H1 (cell line): ENCODE results near the gene FAHD1. TPM values are rescaled to one million over a fixed set of nuclear protein-coding genes. Genes with fewer than 3 reads are reported as not detected.

ENCODE experiments used
- CTCF ChIA-PET: fragments of 300-600 bp; sonication (Branson Sonifier 250); formaldehyde crosslinking; loops from one replicate; lab custom pipeline; 2021; ENCODE audit not compliant: partially characterized antibody; lab: Charles Lee
- POLR2A ChIA-PET: fragments of 300-600 bp; sonication (Branson Sonifier 250); formaldehyde crosslinking; loops from one replicate; lab custom pipeline; 2021; ENCODE audit warnings: inconsistent platforms; ENCODE audit not compliant: partially characterized antibody; lab: Charles Lee
- DNase-seq, 2 experiments: peaks; one replicate each; pipeline versions ENCODE4 v3.0.0 to v3.0.0-alpha.2; 2010 to 2022; ENCODE audit warnings: low spot score in 2 of 2, low read depth in 1 of 2, mixed read lengths in 1 of 2
- FAIRE-seq: peaks from 2 replicates; lab custom pipeline; 2011; peaks lifted over from hg19 to GRCh38; lab: Jason Lieb, UNC
- H2AFZ ChIP-seq: 2 replicates; pipeline ENCODE4 v1.8.1; 2012; ENCODE audit warnings: low read length, inconsistent platforms
- H2AK5ac ChIP-seq: 2 replicates; pipeline ENCODE4 v1.6.1; 2013; ENCODE audit warnings: low read depth, low read length
- H2BK120ac ChIP-seq: replicated peaks from 2 replicates; pipeline ENCODE3; 2013; ENCODE audit warnings: low read depth, low read length, inconsistent platforms
- H2BK12ac ChIP-seq: 2 replicates; pipeline ENCODE4 v1.6.1; 2013; ENCODE audit warnings: low read depth, low read length
- H2BK15ac ChIP-seq: 2 replicates; pipeline ENCODE4 v1.6.1; 2013; ENCODE audit warnings: low read length
- H2BK20ac ChIP-seq: 2 replicates; pipeline ENCODE4 v1.6.1; 2013; ENCODE audit warnings: low read length
- H2BK5ac ChIP-seq: 2 replicates; pipeline ENCODE4 v1.6.1; 2013; ENCODE audit warnings: low read depth, low read length
- H3K14ac ChIP-seq: 2 replicates; pipeline ENCODE4 v1.6.1; 2013; ENCODE audit warnings: inconsistent platforms; ENCODE audit not compliant: insufficient read length
- H3K18ac ChIP-seq: 2 replicates; pipeline ENCODE4 v1.6.1; 2013; ENCODE audit warnings: low read length; ENCODE audit errors: extremely low read depth
- H3K23ac ChIP-seq: 2 replicates; pipeline ENCODE4 v1.6.1; 2013; ENCODE audit warnings: inconsistent platforms; ENCODE audit not compliant: insufficient read length
- H3K23me2 ChIP-seq: 2 replicates; pipeline ENCODE4 v1.6.1; 2013; ENCODE audit warnings: low read depth, low read length
- H3K27ac ChIP-seq: 2 replicates; pipeline ENCODE4 v1.6.1; 2011; ENCODE audit warnings: low read depth, low read length, inconsistent platforms
- H3K27me3 ChIP-seq, 4 experiments: replicated peaks in 1 of 4; 1 replicate in 1 of 4; 2 replicates in 3 of 4; pipeline versions ENCODE4 v1.6.1 to v1.8.1; 2011 to 2013; ENCODE audit warnings: low read length in 3 of 4, mild to moderate bottlenecking in 3 of 4, inconsistent platforms in 2 of 4, mixed read lengths in 2 of 4, moderate library complexity in 1 of 4; ENCODE audit not compliant: control insufficient read depth in 3 of 4, insufficient read depth in 3 of 4; ENCODE audit errors: extremely low read depth in 1 of 4
- H3K36me3 ChIP-seq, 4 experiments: 2 replicates each; pipeline versions ENCODE4 v1.6.1 to v1.8.1; 2011 to 2013; ENCODE audit warnings: mild to moderate bottlenecking in 4 of 4, low read length in 3 of 4, moderate library complexity in 2 of 4, control low read depth in 1 of 4, inconsistent platforms in 1 of 4; ENCODE audit not compliant: insufficient read depth in 4 of 4, control insufficient read depth in 2 of 4
- H3K4ac ChIP-seq: replicated peaks from 2 replicates; pipeline ENCODE3; 2013; ENCODE audit warnings: low read length, low read depth, mixed read lengths, inconsistent platforms; ENCODE audit not compliant: insufficient read length
- H3K4me1 ChIP-seq, 4 experiments: replicated peaks in 1 of 4; 1 replicate in 1 of 4; 2 replicates in 3 of 4; pipeline versions ENCODE4 v1.6.1 to v1.8.1; 2011 to 2013; ENCODE audit warnings: low read length in 3 of 4, inconsistent platforms in 2 of 4, mixed read lengths in 1 of 4; ENCODE audit not compliant: insufficient read depth in 4 of 4, control insufficient read depth in 3 of 4
- H3K4me2 ChIP-seq, 2 experiments: 2 replicates each; pipeline versions ENCODE4 v1.6.1 to v1.8.1; 2011 to 2013; ENCODE audit warnings: low read depth in 2 of 2, low read length in 2 of 2, control low read depth in 1 of 2, inconsistent platforms in 1 of 2, mild to moderate bottlenecking in 1 of 2; ENCODE audit not compliant: insufficient read depth in 1 of 2
- H3K4me3 ChIP-seq, 4 experiments: fragments of 200-600, 300-600 bp in 1 of 4; sonication (generic), shearing (Covaris generic), sonication (Bioruptor Twin) in 1 of 4; 2 replicates each; pipeline versions ENCODE4 v1.5.1 to v1.8.1; 2011 to 2016; ENCODE audit warnings: low read length in 4 of 4, low read depth in 3 of 4, control low read depth in 2 of 4, inconsistent platforms in 2 of 4, mild to moderate bottlenecking in 2 of 4, mixed read lengths in 1 of 4, moderate library complexity in 1 of 4; ENCODE audit not compliant: insufficient read depth in 2 of 4; ENCODE audit errors: extremely low read depth in 1 of 4
- H3K56ac ChIP-seq: replicated peaks from 2 replicates; pipeline ENCODE3; 2013; ENCODE audit warnings: low read depth, mild to moderate bottlenecking, mixed read lengths, low read length, inconsistent platforms; ENCODE audit not compliant: insufficient read length
- H3K79me1 ChIP-seq: 2 replicates; pipeline ENCODE4 v1.6.1; 2013; ENCODE audit warnings: low read depth, low read length, control low read depth
- H3K79me2 ChIP-seq, 2 experiments: 2 replicates each; pipeline versions ENCODE4 v1.6.1 to v1.8.1; 2012 to 2013; ENCODE audit warnings: low read length in 2 of 2, mild to moderate bottlenecking in 2 of 2, inconsistent platforms in 1 of 2; ENCODE audit not compliant: insufficient read depth in 2 of 2, control insufficient read depth in 1 of 2
- H3K9ac ChIP-seq, 4 experiments: replicated peaks in 1 of 4; 1 replicate in 1 of 4; 2 replicates in 3 of 4; pipeline versions ENCODE4 v1.6.1 to v1.8.1; 2011 to 2013; ENCODE audit warnings: low read depth in 3 of 4, low read length in 3 of 4, control low read depth in 2 of 4, mild to moderate bottlenecking in 2 of 4, moderate library complexity in 2 of 4, inconsistent platforms in 1 of 4; ENCODE audit errors: extremely low read depth in 1 of 4
- H3K9me3 ChIP-seq, 2 experiments: 2 replicates each; pipeline versions ENCODE4 v1.6.1 to v1.8.1; 2012 to 2013; ENCODE audit warnings: mild to moderate bottlenecking in 2 of 2, moderate library complexity in 2 of 2, control low read depth in 1 of 2, inconsistent platforms in 1 of 2, low read depth in 1 of 2, low read length in 1 of 2, mixed read lengths in 1 of 2; ENCODE audit not compliant: insufficient read depth in 2 of 2
- H4K20me1 ChIP-seq, 2 experiments: replicated peaks in 1 of 2; 2 replicates each; pipeline versions ENCODE3 to v1.8.1; 2011 to 2013; ENCODE audit warnings: inconsistent platforms in 2 of 2, low read length in 2 of 2, mild to moderate bottlenecking in 1 of 2; ENCODE audit not compliant: insufficient read depth in 2 of 2, control insufficient read depth in 1 of 2
- H4K5ac ChIP-seq: 2 replicates; pipeline ENCODE4 v1.6.1; 2013; ENCODE audit warnings: low read length, low read depth, mixed read lengths, inconsistent platforms; ENCODE audit not compliant: insufficient read length
- H4K8ac ChIP-seq: 2 replicates; pipeline ENCODE4 v1.8.0; 2013; ENCODE audit warnings: mild to moderate bottlenecking, moderate library complexity, low read length, inconsistent platforms; ENCODE audit not compliant: insufficient read depth; ENCODE audit errors: extremely low read depth
- H4K91ac ChIP-seq: replicated peaks from 2 replicates; pipeline ENCODE3; 2013; ENCODE audit warnings: low read length, mixed read lengths, inconsistent platforms; ENCODE audit not compliant: insufficient read length
- BACH1 ChIP-seq: IDR thresholded peaks from 2 replicates; pipeline ENCODE4 v1.6.1; 2012; ENCODE audit warnings: low read length, improper control_type of control experiment
- BRCA1 ChIP-seq: IDR thresholded peaks from 2 replicates; pipeline ENCODE4 v1.6.1; 2012; ENCODE audit warnings: low read depth, low read length, improper control_type of control experiment
- CBX5 ChIP-seq: fragments of 300-800, 300-1000 bp; sonication (generic); IDR thresholded peaks from 2 replicates; pipeline ENCODE4 v1.7.1; 2016; ENCODE audit warnings: antibody characterized with exemption, low read length, low read depth
- CHD1 ChIP-seq: IDR thresholded peaks from 2 replicates; pipeline ENCODE4 v1.6.1; 2012; ENCODE audit warnings: low read depth, low read length, improper control_type of control experiment
- GTF2F1 ChIP-seq: IDR thresholded peaks from 2 replicates; pipeline ENCODE4 v1.6.1; 2012; ENCODE audit warnings: low read depth, low read length, improper control_type of control experiment, borderline replicate concordance
- JUN ChIP-seq: IDR thresholded peaks from 2 replicates; pipeline ENCODE4 v1.6.1; 2011; ENCODE audit warnings: low read depth, mild to moderate bottlenecking, improper control_type of control experiment, low read length
- KDM5A ChIP-seq: fragments of 200-600 bp; IDR thresholded peaks from 2 replicates; pipeline ENCODE4 v1.7.1; 2012; ENCODE audit warnings: mild to moderate bottlenecking, low read length, inconsistent platforms, mixed read lengths
- MAX ChIP-seq: IDR thresholded peaks from 2 replicates; pipeline ENCODE4 v1.6.1; 2012; ENCODE audit warnings: inconsistent platforms
- NRF1 ChIP-seq: IDR thresholded peaks from 2 replicates; pipeline ENCODE4 v1.6.1; 2011; ENCODE audit warnings: mild to moderate bottlenecking, low read depth, low read length, improper control_type of control experiment
- SP1 ChIP-seq: IDR thresholded peaks from 2 replicates; pipeline ENCODE4 v1.6.1; 2011; ENCODE audit warnings: low read depth, low read length
- SRF ChIP-seq: IDR thresholded peaks from 2 replicates; pipeline ENCODE4 v1.6.1; 2011; ENCODE audit warnings: mild to moderate bottlenecking, low read depth, low read length, moderate library complexity
- SUZ12 ChIP-seq: fragments of 200-600 bp; sonication (generic); IDR thresholded peaks from 2 replicates; pipeline ENCODE4 v1.6.1; 2012; ENCODE audit warnings: mild to moderate bottlenecking, inconsistent platforms, low read length, moderate library complexity, mixed read lengths
- TAF1 ChIP-seq: IDR thresholded peaks from 2 replicates; pipeline ENCODE4 v1.6.1; 2011; ENCODE audit warnings: mild to moderate bottlenecking, low read depth, low read length
- WGBS, 2 experiments: shearing (Covaris generic) in 1 of 2; methylation state at CpG; one replicate each; pipeline versions ENCODE4 v1.1.6 to v1.1.7; 2013 to 2015; ENCODE audit warnings: low lambda C conversion rate in 2 of 2, mixed read lengths in 2 of 2, inconsistent platforms in 1 of 2, low coverage in 1 of 2, missing lambda C conversion rate in 1 of 2; ENCODE audit not compliant: insufficient replicate concordance in 2 of 2, insufficient coverage in 1 of 2, insufficient read length in 1 of 2; ENCODE audit errors: extremely low coverage in 1 of 2, missing lambda C conversion rate in 1 of 2; 5-methylcytosine and 5-hydroxymethylcytosine counted together
- polyA plus RNA-seq, 7 experiments: library from polyadenylated mRNA; depleted of rRNA in 3 of 7; stranded (reverse) in 5 of 7; unstranded in 2 of 7; fragments of >200 nt in 5 of 7; fragments of 200-250 nt in 2 of 7; gene quantifications; 1 replicate in 5 of 7; 2 replicates in 1 of 7; 4 replicates in 1 of 7; pipeline versions ENCODE4 v1.2.1 to v1.2.3, GENCODE V29; 2011 to 2013; ENCODE audit warnings: missing spikeins in 2 of 7, mixed read lengths in 2 of 7
- total RNA-seq: library from RNA; stranded (reverse); fragmentation: NEBNext Ultra II Directional; extraction: Animal tissue kit (Norgen Biotek cat#: 25700); gene quantifications from 2 replicates; pipeline ENCODE4 v1.2.1, GENCODE V29; 2021

Gene FAHD1
- total and polyA plus RNA-seq, 2 of the 8 experiments (the other 6 are each of a cell fraction or from before 2014, with no cell fraction given): 20.4 to 31.9 TPM

- no peak overlapping the region for H3K4me3 ChIP-seq
- H3K4me2 ChIP-seq: no peak overlapping the region
- H3K4me1 ChIP-seq: no peaks in the 10 kb centered on the region
- no peak overlapping the region for H3K4ac ChIP-seq
- H2AFZ ChIP-seq: no peak overlapping the region
- no peak overlapping the region for H3K27ac ChIP-seq
- no peak overlapping the region for H4K91ac ChIP-seq
- no peak overlapping the region for H2BK15ac ChIP-seq
- ChIA-PET CTCF (interaction anchor here (1.1 to 6.6 kb wide), 6 partner anchors 18 to 94 kb away, joined by 3 to 75 read pairs (median 6); partner anchors contain the start of gene NDUFB10), POLR2A (interaction anchor here (0.6 to 1.6 kb wide), 3 partner anchors 50 to 113 kb away, joined by 3 read pairs; no protein-coding TSS in a partner anchor)
- no peak for FAIRE-seq
- no peak overlapping the region for H4K8ac ChIP-seq
- WGBS, 2 experiments: 81% methylated on average over 6 of the region's 6 CpGs; no CpG with 5 or more reads in 1 of the 2 experiments
- H3K56ac ChIP-seq: no peak overlapping the region
- no peaks in the 10 kb centered on the region for H4K20me1 ChIP-seq
- H2BK120ac ChIP-seq: no peak overlapping the region
- H3K79me1 ChIP-seq: no peaks in the 10 kb centered on the region
- no peak overlapping the region for H2BK12ac ChIP-seq
- no peak overlapping the region for H2BK5ac ChIP-seq
- no peak for DNase-seq
- H4K5ac ChIP-seq: no peak overlapping the region
- H3K27me3 ChIP-seq: peaks cover 0 to 3% (median 0%) of the 10 kb centered on the region in 4 experiments; a peak in 2 of 7 replicates
- no peak overlapping the region for H3K14ac ChIP-seq
- H3K23ac ChIP-seq: no peak overlapping the region
- no peak overlapping the region for H2AK5ac ChIP-seq
- H3K79me2 ChIP-seq: no peaks in the 10 kb centered on the region
- H3K36me3 ChIP-seq: no peaks in the 10 kb centered on the region
- H2BK20ac ChIP-seq: no peak overlapping the region
- no peak overlapping the region for H3K9ac ChIP-seq
- H3K18ac ChIP-seq: no peak overlapping the region
- H3K9me3 ChIP-seq: no peaks in the 10 kb centered on the region
- no peaks in the 10 kb centered on the region for H3K23me2 ChIP-seq
- no peak for TF ChIP-seq BACH1
- TF ChIP-seq CBX5: no peak
- TF ChIP-seq NRF1: no peak
- no peak for TF ChIP-seq SP1
- no peak for TF ChIP-seq CHD1
- no peak for TF ChIP-seq GTF2F1
- no peak for TF ChIP-seq SUZ12
- TF ChIP-seq JUN: no peak
- no peak for TF ChIP-seq MAX
- TF ChIP-seq KDM5A: no peak
- no peak for TF ChIP-seq SRF
- no peak for TF ChIP-seq TAF1
- no peak for TF ChIP-seq BRCA1
Measured at GRCh38 chr16:1865902-1866690, 39.1 kb downstream of the FAHD1 start.
